Stimulated activated CD8-positive, alpha-beta memory T cell treated with anti-CD3 and anti-CD28 coated beads, Interleukin-12 subunit alpha, Interleukin-12 subunit beta, amount 100 ng/mL, for 24 hours (primary cell): ENCODE data around the gene LRRC10B.
"Not testable (repeated sequence)": the region's sequence is repeated elsewhere in the genome, so short reads cannot be mapped to it uniquely, and the experiment has no call there.

Source experiments
- DNase-seq: peaks from one replicate; pipeline ENCODE4 v3.0.0-alpha.2; 2020; ENCODE audit errors: extremely low read depth

Gene LRRC10B

DNA sequence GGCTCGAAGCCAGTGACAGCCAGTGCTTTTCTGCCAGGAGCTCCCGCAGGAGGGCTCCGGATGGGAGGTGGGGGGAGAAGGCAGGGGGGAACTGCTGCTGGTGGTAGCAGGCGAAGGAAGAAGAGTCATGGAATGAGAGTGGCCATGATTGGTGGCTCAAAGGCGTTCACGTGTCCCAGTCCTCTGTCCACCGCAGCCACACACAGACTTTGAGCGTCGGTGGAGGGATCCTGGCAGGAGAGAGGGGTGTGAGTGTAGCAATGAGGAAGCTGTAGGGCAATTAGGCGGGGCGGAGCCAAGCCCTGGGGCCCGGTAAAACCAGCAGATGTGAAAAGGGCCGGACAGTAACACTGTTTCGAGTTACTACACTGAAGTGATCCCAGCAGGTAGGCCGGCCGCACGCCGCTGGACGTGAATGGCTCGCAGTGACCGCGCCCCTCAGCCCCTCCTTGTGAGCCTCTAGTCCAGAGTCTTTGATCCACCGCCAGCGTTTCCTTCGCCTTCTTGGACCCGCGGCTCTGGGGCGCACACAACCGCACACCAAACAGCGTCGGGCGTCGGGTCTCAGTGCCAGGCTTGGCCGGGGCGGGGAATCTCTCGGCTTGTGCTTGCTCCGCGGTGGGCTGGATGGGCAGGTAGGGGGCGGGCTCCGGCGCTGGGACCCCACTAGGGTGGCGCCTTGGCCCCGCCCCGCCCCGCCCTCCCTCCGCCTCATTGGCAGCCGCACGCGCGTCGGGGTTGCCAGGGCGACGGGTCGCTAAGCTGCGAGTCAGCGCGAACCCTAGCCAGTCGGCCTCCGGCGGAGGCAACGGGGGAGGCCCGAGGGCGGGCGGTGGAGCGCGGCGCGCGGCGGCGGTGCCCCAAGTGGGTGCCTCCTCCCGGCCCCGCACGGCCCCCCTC lies at the start of gene LRRC10B:
Gene LRRC10B (plus strand): TSS at position 788 of the 900 bp plus-strand sequence. CDS start 250 bp downstream, outside the sequence.
- no peak for DNase-seq

DNA sequence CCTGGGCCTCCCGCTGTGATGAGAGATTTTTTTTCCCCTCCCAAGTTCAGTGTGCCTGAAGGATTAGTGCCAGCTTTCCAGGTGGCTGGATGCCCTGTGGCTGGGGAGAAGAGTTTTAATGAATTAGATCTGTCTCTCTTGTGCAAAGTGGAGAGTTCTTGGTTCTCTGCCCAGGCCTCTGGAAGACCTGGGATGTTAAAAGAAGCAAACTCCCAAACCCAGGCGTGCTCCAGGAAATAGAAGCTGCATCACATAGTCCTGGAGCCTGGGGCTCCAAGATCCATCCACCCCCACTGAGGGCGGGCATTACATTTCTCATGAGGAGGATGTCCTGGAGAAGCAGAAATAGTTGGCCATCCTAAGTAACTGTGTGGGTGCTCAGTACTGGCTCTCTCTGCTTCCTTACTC lies 48.1 kb upstream of the LRRC10B start:
- no peak for DNase-seq

DNA sequence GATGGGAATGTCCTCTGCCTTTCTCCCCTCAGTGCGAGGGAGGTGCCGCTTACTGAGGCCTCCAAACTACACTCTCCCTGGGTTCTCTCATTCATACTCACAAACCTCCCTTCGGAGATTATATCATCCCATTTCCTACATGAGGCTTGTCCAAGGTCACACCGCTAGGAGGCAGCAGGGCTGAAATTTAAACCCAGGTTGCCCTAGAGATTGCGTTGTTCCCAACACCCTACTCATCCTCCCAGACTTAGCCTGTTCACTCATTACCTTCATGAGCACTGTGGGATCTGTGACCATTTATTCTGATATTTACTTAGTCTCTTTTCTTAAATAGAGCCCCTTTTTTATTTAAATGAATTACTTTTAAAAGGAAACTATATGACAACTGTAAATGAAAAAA lies 47.6 kb upstream of the LRRC10B start:
- no peak for DNase-seq

DNA sequence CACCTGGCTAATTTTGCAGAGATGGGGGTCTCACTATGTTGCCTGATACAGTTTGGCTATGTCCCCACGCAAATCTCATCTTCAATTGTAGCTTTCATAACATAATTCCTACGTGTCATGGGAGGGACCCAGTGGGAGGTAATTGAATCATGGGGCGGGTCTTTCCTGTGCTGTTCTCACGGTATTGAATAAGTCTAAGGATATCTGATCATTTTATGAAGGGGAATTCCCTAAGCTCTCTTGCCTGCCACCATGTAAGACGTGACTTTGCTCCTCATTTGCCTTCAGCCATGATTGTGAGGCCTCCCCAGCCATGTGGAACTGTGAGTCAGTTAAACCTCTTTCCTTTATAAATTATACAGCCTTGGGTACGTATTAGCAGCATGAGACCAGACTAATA lies 40.9 kb upstream of the LRRC10B start:
- not testable (repeated sequence) for DNase-seq

DNA sequence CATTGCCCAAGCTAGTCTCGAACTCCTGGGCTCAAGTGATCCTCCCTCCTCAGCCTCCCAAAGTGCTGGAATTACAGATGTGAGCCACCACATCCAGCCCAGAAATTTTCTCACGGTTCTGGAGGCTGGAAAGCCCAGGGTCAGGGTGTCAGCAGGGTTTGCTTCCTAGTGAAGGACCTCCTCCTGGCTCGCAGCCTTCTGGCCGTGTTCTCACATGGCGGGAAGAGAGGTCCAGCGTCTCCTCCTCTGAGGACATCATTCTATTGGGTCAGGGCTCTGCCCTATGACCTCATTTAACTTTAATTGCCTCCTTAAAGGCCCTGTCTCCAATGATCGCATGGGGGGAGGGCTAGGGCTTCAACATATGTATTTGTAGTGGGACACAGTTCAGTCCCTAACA lies 40.5 kb upstream of the LRRC10B start:
- DNase-seq = no peak

DNA sequence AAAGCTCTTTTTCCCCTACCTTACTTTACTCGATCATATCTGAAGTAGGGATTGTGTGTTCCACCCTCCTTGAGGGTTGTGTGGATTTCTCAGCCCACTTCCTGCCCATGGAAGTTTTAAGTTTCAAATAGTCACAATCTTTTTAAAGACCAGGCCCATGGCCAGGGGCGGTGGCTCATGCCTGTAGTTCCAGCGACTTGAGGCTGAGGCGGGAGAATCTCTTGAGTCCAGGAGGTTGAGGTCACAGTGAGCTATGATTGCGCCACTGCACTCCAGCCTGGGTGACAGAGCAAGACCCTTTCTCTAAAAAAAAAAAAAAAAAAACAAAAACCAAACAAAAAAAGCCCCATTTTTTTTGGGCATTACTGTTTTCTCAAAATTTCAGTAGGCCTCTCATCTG lies 36.3 kb upstream of the LRRC10B start:
- DNase-seq = no peak

DNA sequence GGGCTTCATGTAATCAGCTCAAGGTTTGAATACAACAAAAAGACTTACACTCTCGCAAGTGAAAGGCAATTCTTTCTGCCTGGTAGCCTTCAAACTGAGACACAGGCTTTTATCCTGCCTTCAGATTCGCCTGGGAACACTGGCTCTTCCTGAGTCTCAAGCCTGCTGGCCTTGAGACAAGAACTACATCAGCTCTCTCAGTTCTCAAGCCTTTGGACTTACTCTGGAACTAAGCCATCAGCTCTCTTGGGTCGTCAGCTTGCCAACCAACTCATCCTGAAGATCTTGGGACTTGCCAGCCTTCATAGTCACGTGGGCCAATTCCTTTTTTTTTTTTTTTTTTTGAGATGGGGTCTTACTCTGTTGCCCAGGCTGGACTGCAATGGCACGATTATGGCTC lies 35.7 kb upstream of the LRRC10B start:
- no peak for DNase-seq

DNA sequence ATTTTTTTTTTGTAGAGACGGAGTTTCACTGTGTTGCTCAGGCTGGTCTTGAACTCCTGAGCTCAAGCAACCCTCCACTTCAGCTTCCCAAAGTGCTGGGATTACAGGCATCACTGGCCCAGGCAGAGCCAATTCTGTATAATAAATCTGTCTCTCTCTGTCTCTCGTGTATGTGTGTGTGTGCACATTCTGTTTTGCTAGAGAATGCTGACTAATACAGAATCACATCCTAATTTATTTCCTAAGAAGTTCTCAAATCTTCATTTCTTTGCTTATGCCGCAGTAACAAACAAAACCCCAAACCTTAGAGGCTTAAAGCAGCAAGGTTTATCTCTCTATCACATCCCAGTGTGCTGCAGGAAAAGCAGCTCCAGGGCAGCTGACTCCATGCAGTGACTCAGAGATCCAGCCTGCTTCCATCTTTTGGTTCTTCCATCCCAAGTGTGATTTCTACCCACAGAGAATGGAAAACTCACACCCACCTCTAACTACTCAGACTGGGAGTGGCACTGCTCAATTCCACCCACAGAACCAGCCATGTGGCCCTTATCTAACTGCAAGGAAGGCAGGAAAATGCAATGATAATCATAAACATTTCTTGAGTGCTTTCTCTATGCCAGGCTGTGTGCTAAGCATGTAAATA lies 35.1 kb upstream of the LRRC10B start:
- DNase-seq = no peak

DNA sequence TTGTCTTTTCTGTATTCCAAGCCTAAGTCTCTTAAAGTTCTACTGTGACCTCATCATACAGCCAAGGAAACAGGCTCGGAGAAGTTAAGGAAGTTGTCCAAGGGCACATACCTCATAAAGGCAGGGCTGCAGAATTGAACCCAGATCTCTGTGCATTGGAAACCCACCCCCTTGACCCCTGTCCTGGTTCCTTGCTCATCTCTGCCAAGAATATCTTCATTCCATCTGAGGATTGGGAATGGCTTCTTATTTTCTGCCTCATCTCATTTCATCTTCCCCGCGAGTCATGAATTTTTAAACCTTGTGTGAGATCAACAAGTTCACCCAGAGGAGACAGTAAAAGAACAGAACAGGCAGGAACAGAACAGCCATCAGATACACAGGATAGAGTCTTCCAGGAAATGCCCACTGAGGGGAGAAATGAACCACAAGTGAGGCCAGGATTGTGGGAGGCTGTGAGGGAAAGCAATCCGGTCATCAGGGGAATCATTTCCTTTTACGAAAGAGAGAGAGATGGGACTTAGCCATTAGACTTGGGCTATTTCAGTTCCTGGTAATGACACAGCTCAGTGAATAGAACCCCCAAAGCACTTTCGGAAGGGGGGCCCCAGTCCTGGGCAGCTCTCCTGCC lies 34.4 kb upstream of the LRRC10B start:
- no peak for DNase-seq

DNA sequence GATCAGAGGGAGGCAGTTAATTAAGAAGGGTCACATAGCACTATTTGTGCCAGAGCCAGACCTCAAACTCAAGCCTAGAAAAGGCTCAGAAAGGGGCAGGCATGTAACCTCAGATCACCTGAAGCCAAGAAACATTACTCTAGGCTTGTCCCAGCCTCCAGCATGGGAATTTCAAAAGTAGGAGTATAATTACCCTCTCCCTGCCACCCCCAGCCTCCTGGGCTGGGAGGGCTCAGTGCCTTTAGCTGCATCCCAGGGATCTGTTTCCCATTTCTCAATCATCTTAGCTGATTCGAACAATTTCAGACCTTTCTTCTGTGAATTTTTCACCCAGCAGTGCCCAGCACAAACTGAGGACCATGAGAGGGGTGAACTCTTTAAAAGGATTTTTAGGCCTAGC lies 33.1 kb upstream of the LRRC10B start:
- DNase-seq = no peak

DNA sequence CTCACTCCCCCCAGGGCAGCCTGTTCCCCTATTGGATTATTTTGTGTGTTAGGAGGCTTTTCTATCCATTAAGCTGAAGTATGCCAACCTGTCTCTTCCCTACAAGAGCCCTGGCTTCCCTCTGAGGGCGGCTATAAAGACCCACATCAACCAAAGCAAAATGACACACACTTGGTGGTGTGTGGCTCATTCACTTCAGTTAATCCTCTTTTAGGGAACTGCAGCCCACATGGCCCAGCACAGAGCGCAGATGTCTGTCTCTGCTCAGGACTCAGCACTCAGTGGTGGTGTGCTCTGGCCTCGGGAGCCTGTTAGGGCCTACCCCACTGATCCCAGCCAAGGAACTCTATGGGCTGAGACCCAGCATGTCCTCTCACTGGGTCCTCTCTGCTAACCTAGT lies 32.2 kb upstream of the LRRC10B start:
- no peak for DNase-seq

DNA sequence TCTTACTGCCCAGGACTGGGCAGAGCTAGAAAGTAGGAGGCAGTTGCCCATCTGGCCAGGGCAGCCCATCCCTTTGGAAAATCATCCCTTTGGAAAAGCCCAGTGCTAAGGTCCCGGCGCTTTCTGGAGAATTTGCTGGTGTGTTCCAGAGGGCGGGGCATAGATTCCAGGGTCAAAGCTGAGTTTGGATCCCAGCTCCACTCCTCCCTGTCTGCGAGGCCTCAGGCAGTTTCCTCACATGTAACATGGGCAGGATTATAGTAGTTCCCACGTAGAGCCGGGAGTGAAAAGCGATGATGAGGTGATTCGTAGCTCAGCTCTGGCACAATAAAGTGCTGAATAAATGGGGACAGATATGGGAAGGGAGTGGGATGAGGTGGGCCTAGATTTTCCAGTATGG lies 31.4 kb upstream of the LRRC10B start:
- no peak for DNase-seq

DNA sequence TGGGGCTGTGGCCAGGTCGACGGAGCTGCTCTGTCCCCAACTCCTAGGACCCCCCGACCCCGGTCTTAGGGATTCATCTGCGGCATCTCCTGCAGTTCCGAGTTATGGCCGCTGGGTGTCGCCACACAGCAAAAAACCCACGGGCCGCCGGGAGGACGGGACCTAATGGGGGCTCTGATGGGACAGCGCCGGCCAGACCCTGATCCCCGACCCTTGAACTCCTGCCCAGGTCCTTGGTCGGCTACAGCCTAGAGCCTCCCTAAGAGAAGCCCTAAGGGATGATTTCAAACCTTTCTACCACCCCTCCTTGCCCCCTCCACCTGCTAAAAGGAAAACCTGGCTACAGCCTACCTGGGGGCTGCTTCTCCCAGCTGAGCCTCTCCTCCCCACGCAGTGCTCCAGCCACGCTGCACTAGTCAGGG lies 30.8 kb upstream of the LRRC10B start:
- DNase-seq = no peak

DNA sequence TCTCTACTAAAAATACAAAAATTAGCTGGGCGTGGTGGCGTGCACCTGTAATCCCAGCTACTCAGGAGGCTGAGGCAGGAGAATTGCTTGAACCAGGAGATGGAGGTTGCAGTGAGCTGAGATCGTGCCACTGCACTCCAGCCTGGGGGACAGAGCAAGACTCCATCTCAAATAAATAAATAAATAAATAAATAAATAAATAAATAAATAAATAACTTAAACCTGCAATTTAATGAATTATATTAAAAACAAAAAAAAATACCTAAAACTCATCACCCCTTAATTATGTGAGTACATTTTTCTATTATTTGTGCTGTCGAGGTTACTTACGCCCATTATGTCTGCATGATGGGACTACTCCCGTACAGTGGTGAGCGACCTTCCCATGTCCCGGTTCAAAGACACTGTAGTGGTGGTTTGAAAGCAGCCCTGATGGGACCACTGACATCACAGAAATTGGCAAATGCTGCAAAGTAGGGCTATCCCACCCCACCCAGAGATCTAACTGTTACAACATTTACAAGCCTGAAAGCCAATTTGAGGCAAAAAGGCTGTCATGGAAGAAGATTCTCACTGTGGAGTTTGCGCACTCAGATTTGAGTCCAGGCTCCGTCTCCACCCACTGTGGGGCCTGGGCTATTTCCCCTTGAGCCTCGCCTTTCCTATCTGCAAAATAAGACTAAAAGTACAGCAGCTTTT lies 29.0 kb upstream of the LRRC10B start:
- not testable (repeated sequence) for DNase-seq

DNA sequence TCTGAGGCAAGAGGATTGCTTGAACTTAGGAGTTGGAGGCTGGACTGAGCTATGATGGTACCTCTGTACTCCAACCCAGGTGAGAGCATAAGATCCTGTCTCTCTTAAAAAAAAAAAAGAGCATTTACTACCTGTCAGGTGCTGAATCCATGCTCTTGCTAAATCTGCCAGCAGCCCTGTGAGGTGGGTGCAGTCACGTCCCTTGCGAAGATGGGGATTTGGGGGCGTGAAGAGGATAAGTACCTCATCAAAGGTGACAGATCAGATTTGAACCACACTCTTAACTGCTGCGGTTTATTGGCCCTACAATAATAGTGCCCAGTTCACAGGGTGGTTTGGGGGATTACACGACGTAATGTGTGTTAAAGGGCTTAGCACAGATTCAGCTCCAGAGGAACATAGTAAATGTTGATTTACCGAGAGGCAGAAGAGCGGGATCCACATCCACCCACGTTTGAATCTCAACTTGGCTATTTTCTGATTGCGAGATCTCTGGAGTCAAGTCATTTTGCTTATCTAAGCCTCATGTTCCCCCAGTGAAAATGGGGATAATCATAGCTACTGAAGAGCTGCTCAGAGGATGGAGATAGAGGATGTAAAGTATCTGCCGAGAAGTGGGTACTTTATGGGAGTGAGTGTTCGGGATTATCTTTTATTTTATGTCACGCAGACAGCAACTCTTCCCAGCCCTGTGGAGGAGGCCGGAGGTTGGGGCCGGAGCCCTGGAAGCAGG lies 28.1 kb upstream of the LRRC10B start:
- DNase-seq = no peak

DNA sequence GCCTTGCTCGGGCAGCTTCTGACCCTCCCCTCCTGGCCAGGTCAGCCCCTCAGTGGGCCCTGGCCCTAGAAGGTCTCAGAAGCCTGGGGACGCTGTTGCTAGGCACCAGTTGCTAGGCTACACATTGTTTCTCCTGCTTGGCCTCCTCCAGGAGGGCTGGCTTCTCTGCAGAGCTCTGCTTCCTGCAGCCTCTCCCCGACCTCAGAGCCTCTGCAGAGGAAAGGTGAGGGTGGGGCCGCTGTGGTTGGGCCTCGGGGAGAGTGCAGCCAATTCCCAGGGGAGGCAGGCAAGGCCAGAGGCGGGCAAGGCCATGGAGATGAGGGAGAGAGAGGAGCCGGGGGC lies 27.6 kb upstream of the LRRC10B start:
- no peak for DNase-seq

DNA sequence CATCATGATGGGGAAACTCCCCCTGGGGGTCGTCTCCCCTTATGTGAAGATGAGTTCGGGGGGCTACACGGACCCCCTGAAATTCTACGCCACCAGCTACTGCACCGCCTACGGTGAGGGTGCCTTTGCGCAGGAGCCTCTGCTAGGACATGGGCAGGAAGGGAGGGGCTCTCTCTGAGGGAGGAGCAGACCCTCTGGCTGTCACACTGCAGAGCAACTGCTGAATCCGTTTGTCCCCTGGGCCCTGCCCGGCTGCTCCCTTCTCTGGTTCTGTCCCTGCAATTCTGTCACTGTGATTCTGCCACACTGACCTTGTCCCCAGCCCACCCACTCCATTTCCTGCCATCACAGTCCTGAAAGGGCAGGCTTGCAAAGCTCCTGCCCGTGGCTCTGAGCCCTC lies 26.7 kb upstream of the LRRC10B start:
- no peak for DNase-seq

DNA sequence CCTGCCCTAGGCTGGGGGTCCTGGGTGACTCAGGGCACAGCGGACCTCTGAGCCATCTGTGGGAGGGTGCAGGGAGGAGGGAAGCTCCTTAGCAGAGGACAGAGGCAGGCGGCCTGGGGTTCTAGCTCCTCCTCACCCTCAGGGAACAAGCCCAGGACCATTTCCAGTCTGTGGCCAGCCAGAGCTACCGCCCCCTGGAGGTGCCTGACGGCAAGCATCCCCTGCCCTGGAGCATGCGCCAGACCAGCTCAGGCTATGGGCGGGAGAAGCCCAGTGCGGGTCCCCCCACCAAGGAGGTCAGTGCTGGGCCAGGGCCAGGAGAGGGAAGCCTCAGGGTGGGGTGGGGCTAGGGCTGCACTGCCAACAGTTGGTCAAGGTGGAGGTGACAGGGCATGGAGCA lies 26.0 kb upstream of the LRRC10B start:
- DNase-seq = no peak

DNA sequence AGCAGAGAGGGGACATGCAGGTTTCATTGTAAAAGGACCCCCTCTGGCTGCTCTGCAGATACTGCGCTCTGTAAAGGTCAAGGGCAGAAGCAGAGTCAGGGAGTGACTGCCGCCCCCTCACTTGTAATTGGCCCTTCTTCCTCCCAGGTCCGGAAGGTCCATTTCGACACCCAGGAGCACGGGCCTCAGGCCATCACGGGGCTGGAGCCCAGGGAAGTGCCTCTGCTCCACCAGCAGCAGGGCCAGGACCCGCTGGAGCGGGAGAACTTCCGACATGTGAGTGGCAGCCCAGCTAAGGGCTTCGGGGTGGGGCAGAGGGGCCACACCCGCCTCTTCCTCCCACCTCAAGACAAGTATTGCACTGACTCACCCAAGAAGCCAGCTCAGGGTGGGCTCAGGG lies 24.0 kb upstream of the LRRC10B start:
- DNase-seq = no peak

DNA sequence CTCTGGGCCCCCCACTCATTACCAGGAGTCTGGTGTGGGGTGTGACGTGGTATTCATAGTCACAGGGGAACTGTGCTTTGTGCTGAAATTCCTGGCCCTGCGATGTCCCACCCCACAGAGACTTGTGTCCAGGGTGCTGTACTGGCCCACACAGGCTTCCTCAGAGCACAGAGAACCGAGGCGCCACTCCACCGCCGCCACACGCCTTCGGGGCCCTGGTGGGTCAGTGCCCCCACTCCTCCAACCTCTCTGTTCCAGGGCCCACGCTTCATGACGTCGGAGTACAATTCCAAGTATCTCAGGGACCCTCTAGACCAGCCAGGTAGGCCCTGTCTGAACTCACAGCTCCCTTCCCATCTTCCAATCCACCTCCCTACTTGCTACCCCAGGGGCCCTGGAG lies 23.5 kb upstream of the LRRC10B start:
- DNase-seq = no peak

DNA sequence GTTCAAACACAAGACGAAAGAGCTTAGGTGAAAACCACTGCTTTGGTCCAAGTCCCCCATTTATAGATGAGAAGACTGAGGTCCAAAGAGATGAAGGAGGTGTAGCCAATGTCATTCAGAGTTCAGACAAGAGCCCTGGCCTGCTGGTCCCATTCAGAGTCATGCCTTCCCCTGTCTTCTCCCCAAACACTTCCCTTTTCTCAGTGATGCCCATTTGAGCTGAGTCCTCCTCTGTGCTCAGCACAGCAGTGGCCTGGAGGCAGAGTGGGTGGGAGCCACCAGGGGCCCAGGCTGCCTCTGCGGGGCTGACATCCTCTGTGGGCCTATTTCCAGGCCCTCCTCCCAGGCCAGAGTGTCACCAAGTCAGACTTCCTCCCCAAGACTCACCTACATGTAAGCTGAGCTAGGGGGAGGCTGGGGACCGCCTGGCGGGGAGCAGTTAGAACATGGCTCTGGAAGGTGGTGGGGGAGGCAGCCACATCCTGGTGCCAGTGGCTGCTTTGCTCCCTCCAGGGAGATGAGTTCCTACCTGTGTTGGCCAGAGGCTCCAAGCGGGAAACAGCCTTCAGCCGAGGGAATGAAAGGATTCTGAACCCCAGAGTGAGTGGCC lies 22.4 kb upstream of the LRRC10B start:
- no peak for DNase-seq
